A673 (cell line): Measurements from ENCODE around the gene CDPF1. TPM values are rescaled to one million over a fixed set of nuclear protein-coding genes. Genes with fewer than 3 reads are reported as not detected.

ENCODE experiments used
- BruUV-seq: library from RNA; stranded (reverse); fragments of 400-500 nt; replicated peaks from 2 replicates; lab custom pipeline; 2021; lab: Mats Ljungman, UMichigan
- CTCF ChIA-PET: fragments of 300-600 bp; sonication (Branson Sonifier 250); formaldehyde crosslinking; loops from one replicate; lab custom pipeline; 2022; ENCODE audit warnings: antibody characterized with exemption; lab: Charles Lee
- POLR2A ChIA-PET: fragments of 300-600 bp; sonication (Branson Sonifier 250); formaldehyde crosslinking; loops from one replicate; lab custom pipeline; 2022; ENCODE audit warnings: antibody characterized with exemption; ENCODE audit not compliant: low non-redundant PET; lab: Charles Lee
- DNase-seq: peaks from one replicate; pipeline ENCODE4 v3.0.0-alpha.2; 2015; ENCODE audit warnings: low spot score
- H3K27ac ChIP-seq: fragments of 200-600 bp; sonication (generic); 2 replicates; pipeline ENCODE4 v1.5.1; 2016; ENCODE audit warnings: mixed run types, low read depth, mild to moderate bottlenecking, mixed read lengths, antibody characterized with exemption, low read length; ENCODE audit not compliant: poor library complexity, severe bottlenecking
- H3K27me3 ChIP-seq: fragments of 200-600 bp; sonication (generic); replicated peaks from 2 replicates; pipeline ENCODE4 v1.6.1; 2017; ENCODE audit warnings: mixed run types, low read depth, mild to moderate bottlenecking, mixed read lengths, antibody characterized with exemption, low read length; ENCODE audit not compliant: insufficient read depth, poor library complexity
- H3K36me3 ChIP-seq: fragments of 200-600 bp; sonication (generic); 2 replicates; pipeline ENCODE4 v1.6.1; 2016; ENCODE audit warnings: mixed run types, mild to moderate bottlenecking, mixed read lengths, antibody characterized with exemption, low read length; ENCODE audit not compliant: insufficient read depth, poor library complexity, severe bottlenecking
- H3K4me1 ChIP-seq: fragments of 200-600 bp; sonication (generic); 2 replicates; pipeline ENCODE4 v1.6.1; 2017; ENCODE audit warnings: mixed run types, mild to moderate bottlenecking, mixed read lengths, antibody characterized with exemption, low read length; ENCODE audit not compliant: insufficient read depth, poor library complexity, severe bottlenecking
- H3K4me3 ChIP-seq: fragments of 200-600 bp; sonication (generic); 2 replicates; pipeline ENCODE4 v1.5.1; 2016; ENCODE audit warnings: low read depth, mixed run types, mild to moderate bottlenecking, mixed read lengths, low read length; ENCODE audit not compliant: poor library complexity, severe bottlenecking
- H3K9me3 ChIP-seq: fragments of 200-600 bp; sonication (generic); 2 replicates; pipeline ENCODE4 v1.6.1; 2016; ENCODE audit warnings: mixed run types, low read depth, mild to moderate bottlenecking, mixed read lengths, antibody characterized with exemption, low read length; ENCODE audit not compliant: poor library complexity, severe bottlenecking
- EZH2 ChIP-seq: fragments of 200-600 bp; sonication (generic); IDR thresholded peaks from 2 replicates; pipeline ENCODE4 v1.6.1; 2017; ENCODE audit warnings: borderline replicate concordance, low read depth, mild to moderate bottlenecking, mixed read lengths, antibody characterized with exemption, low read length; ENCODE audit not compliant: poor library complexity, severe bottlenecking
- intact Hi-C: fragments of 100-400 bp; cut with micrococcal nuclease; formaldehyde crosslinking; loops from one replicate; pipeline ENCODE4 v1.10.0; 2022; ENCODE audit not compliant: unreplicated experiment
- total RNA-seq: library from RNA; stranded (reverse); gene quantifications from 2 replicates; pipeline ENCODE4 v1.2.3, GENCODE V29; 2021
- TF ChIP-seq, protein P1 (sequence below): fragments of 300-800, 200-600 bp; sonication (generic); conservative IDR thresholded peaks from 2 replicates; pipeline ENCODE4 v1.5.1; 2017; ENCODE audit warnings: low read depth, mild to moderate bottlenecking, antibody characterized with exemption, low read length, moderate library complexity, mixed read lengths

CDPF1 gene
- total RNA-seq, 1 experiment from 2014 or later: 7.0 TPM

DNA sequence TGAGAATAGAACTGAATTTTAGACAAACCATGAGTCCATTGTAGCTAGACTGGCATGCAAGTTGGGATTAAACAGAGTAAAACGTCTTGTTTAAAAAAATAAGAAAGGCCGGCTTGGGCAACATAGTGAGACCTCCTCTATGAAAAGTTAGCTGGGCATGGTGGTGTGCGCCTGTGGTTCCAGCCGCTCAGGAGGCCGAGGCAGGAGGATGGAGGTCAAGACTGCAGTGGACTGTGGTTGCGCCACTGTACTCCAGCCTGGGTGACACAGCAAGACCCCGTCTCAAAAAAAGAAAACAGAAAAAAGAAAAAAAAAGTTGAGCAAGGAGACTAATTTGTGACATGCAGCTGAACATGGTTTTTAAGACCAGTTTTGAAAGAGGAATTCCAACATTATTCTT, 23.5 kb downstream of the CDPF1 start:
- ChIA-PET POLR2A (no interaction called here), CTCF (no interaction called here)
- H3K27ac ChIP-seq: no peak overlapping the region
- no peak overlapping the region for H3K4me3 ChIP-seq
- BruUV-seq: no TSS peak
- no peaks in the 10 kb centered on the region for H3K9me3 ChIP-seq
- no peak for DNase-seq
- intact Hi-C loops: no loop called here
- no peaks in the 10 kb centered on the region for H3K36me3 ChIP-seq
- H3K4me1 ChIP-seq: no peaks in the 10 kb centered on the region
- TF ChIP-seq, protein P1, sequence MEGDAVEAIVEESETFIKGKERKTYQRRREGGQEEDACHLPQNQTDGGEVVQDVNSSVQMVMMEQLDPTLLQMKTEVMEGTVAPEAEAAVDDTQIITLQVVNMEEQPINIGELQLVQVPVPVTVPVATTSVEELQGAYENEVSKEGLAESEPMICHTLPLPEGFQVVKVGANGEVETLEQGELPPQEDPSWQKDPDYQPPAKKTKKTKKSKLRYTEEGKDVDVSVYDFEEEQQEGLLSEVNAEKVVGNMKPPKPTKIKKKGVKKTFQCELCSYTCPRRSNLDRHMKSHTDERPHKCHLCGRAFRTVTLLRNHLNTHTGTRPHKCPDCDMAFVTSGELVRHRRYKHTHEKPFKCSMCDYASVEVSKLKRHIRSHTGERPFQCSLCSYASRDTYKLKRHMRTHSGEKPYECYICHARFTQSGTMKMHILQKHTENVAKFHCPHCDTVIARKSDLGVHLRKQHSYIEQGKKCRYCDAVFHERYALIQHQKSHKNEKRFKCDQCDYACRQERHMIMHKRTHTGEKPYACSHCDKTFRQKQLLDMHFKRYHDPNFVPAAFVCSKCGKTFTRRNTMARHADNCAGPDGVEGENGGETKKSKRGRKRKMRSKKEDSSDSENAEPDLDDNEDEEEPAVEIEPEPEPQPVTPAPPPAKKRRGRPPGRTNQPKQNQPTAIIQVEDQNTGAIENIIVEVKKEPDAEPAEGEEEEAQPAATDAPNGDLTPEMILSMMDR: no peak
- no peaks in the 10 kb centered on the region for H3K27me3 ChIP-seq

DNA sequence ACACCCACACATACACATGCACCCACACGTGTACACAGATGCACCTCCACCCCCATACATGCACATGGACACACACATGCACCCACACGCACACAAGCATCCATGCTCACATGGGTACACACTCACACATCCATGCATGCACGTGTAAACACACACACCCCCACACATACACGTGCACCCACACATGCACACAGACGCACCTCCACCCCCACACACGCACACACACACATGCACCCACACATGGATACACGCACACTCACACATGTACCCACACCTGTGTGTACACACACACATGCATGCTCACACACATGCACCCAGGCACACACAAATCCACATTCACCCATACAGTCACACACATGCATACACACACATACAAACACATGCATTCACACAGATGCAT, 24.5 kb downstream of the CDPF1 start:
- H3K36me3 ChIP-seq: no peaks in the 10 kb centered on the region
- TF ChIP-seq, protein P1: no peak
- no peak for TF ChIP-seq EZH2
- no peaks in the 10 kb centered on the region for H3K4me1 ChIP-seq
- H3K27me3 ChIP-seq: no peaks in the 10 kb centered on the region
- H3K4me3 ChIP-seq: no peak overlapping the region
- ChIA-PET CTCF (no interaction called here), POLR2A (no interaction called here)
- DNase-seq: no peak
- no peak overlapping the region for H3K27ac ChIP-seq
- no TSS peak for BruUV-seq
- H3K9me3 ChIP-seq: no peaks in the 10 kb centered on the region
- intact Hi-C loops: no loop called here

DNA sequence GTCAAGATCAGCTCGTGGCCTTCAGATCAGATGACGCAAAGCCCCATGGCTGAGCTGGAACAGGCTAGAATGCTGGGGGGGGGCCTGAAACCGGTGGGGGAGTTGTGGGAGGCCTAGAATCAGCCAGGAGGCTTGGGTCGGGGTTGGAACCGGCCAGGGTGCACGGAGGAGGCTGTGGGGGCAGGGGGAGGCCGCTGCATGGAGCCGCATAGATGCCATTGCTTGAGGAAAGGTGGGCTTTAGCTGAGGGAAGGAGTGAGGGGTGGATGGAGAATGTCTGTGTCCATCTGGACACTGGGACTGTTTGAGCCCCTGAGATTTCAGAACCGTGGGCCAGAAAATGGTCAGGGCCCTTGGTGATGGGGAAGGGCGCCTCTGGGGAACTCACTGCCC, 25.2 kb downstream of the CDPF1 start:
- DNase-seq: no peak
- no peaks in the 10 kb centered on the region for H3K36me3 ChIP-seq
- intact Hi-C loops: no loop called here
- H3K4me1 ChIP-seq: no peaks in the 10 kb centered on the region
- no peaks in the 10 kb centered on the region for H3K9me3 ChIP-seq
- POLR2A ChIA-PET: no interaction called here
- TF ChIP-seq, protein P1: no peak
- no TSS peak for BruUV-seq
- H3K27ac ChIP-seq: no peak overlapping the region
- CTCF ChIA-PET: no interaction called here
- H3K4me3 ChIP-seq: no peak overlapping the region
- no peaks in the 10 kb centered on the region for H3K27me3 ChIP-seq
